ENCODE data around the gene ARGFX.
"Not testable (repeated sequence)": the region's sequence is repeated elsewhere in the genome, so short reads cannot be mapped to it uniquely, and the experiment has no call there.

Gene ARGFX

DNA sequence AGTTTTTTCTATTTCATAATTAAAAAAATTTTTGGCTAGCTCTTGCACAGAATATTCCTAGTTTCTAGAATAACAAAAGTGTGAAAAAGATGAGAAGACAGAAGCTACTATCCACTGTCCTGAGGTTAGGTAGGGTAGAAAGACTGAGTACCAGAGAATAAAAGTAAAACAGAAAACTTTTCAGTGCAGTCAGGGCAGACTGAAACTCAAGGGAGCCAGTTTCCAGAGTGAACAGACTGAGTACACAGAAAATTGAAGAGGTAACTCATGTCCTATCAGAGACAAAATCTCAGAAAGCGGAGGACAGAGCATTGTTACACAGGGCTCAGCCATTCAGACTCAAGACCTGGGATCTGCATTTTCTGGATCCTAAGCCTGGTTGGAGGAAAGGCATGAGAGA lies 16.7 kb downstream of the ARGFX start:
- Mint-ChIP-seq H3K36me3 (no peaks in the 10 kb centered on the region), H3K9me3 (ENCODE audit: low read depth) (no peaks in the 10 kb centered on the region), H3K4me3 (no peak overlapping the region)

GRCh38 chr3:121592856-121593702 lies 25.3 kb downstream of the ARGFX start, which contains the start of gene FBXO40:
FBXO40 (plus strand) TSS chr3:121593379; CDS start chr3:121620576, 27,197 bp downstream.
- Mint-ChIP-seq H3K27ac (no peak within 1 kb of the TSS), H3K4me1 (ENCODE audit: low read depth) (no peaks in the 10 kb centered on the region), H3K4me3 (no peak within 1 kb of the TSS), H3K27me3 (no peaks in the 10 kb centered on the region), H3K9me3 (ENCODE audit: low read depth) (no peaks in the 10 kb centered on the region), H3K36me3 (no peaks in the 10 kb centered on the region)

More for the DNA sequence above, 16.7 kb downstream of the ARGFX start:
- H3K27me3 Mint-ChIP-seq, result peaks cover 1% of the 10 kb centered on the region
- H3K4me1 Mint-ChIP-seq (ENCODE audit: low read depth), result no peaks in the 10 kb centered on the region
- H3K27ac Mint-ChIP-seq, result no peak overlapping the region

DNA sequence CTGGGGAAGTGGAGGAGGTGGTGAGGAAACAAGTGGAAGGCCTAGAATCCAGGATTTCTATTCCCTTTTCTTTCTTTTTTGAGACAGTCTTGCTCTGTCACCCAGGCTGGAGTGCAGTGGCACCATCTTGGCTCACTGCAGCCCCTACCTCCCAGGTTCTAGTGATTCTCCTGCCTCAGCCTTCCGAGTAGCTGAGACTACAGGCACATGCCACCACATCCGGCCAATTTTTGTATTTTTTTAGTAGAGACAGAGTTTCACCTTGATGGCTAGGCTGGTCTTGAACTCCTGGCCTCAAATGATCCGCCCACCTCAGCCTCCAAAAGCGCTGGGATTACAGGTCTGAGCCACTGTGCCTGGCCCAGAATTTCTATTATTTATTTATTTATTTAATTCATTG lies 26.1 kb downstream of the ARGFX start:
- H3K36me3 Mint-ChIP-seq; H3K27ac Mint-ChIP-seq; H3K27me3 Mint-ChIP-seq; H3K4me1 Mint-ChIP-seq (ENCODE audit: low read depth); H3K9me3 Mint-ChIP-seq (ENCODE audit: low read depth); H3K4me3 Mint-ChIP-seq: not testable (repeated sequence)

- H3K4me3 Mint-ChIP-seq, result no peak overlapping the region
- H3K27me3 Mint-ChIP-seq, result no peaks in the 10 kb centered on the region
- no peaks in the 10 kb centered on the region for H3K4me1 Mint-ChIP-seq (ENCODE audit: low read depth)
- no peak overlapping the region for H3K27ac Mint-ChIP-seq
- no peaks in the 10 kb centered on the region for H3K9me3 Mint-ChIP-seq (ENCODE audit: low read depth)
- no peaks in the 10 kb centered on the region for H3K36me3 Mint-ChIP-seq
Observed at GRCh38 chr3:121594850-121595249, 27.1 kb downstream of the ARGFX start.

- Mint-ChIP-seq H3K36me3 (no peaks in the 10 kb centered on the region), H3K4me3 (no peak overlapping the region), H3K9me3 (ENCODE audit: low read depth) (no peaks in the 10 kb centered on the region), H3K27me3 (no peaks in the 10 kb centered on the region), H3K4me1 (ENCODE audit: low read depth) (no peaks in the 10 kb centered on the region), H3K27ac (no peak overlapping the region)
Observed at GRCh38 chr3:121595765-121596406, 28.1 kb downstream of the ARGFX start.

DNA sequence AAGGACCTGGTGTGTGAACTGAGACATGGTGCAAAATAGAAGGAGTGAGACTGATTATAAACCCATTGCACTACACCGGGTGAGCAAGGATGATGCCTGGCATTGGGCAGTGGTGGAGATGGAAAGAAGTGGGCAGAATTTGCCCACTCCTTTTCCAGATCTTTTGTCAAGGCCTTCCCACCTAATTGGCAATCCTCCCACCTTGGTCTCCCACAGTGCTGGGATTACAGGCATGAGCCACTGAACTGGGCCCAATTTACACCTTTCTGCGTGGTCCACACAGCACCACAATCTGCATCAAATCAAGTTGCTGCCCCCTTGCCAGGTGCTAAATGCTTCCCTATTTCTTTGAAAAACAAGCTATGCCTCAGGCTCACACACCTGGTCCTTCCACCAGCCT lies 30.8 kb downstream of the ARGFX start:
- H3K9me3 Mint-ChIP-seq (ENCODE audit: low read depth), result no peaks in the 10 kb centered on the region
- H3K27ac Mint-ChIP-seq, result no peak overlapping the region
- no peaks in the 10 kb centered on the region for H3K27me3 Mint-ChIP-seq
- no peaks in the 10 kb centered on the region for H3K36me3 Mint-ChIP-seq
- no peaks in the 10 kb centered on the region for H3K4me1 Mint-ChIP-seq (ENCODE audit: low read depth)
- no peak overlapping the region for H3K4me3 Mint-ChIP-seq

DNA sequence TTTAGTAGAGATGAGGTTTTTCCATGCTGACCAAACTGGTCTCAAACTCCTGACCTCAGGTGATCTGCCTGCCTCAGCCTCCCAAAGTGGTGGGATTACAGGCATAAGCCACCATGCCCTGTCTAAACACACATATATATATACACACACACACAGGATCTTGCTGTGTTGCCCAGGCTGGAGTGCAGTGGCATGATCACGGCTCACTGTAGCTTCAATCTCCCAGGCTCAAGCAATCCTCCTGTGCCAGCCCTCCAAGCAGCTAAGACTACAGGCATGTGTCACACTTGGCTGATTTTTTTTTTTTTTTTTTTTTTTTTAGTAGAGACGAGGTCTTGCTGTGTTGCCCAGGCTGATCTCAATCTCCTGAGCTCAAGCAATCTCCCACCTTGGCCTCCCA lies 32.2 kb downstream of the ARGFX start:
- not testable (repeated sequence) for H3K36me3 Mint-ChIP-seq; H3K4me3 Mint-ChIP-seq; H3K9me3 Mint-ChIP-seq (ENCODE audit: low read depth); H3K27me3 Mint-ChIP-seq; H3K4me1 Mint-ChIP-seq (ENCODE audit: low read depth); H3K27ac Mint-ChIP-seq

DNA sequence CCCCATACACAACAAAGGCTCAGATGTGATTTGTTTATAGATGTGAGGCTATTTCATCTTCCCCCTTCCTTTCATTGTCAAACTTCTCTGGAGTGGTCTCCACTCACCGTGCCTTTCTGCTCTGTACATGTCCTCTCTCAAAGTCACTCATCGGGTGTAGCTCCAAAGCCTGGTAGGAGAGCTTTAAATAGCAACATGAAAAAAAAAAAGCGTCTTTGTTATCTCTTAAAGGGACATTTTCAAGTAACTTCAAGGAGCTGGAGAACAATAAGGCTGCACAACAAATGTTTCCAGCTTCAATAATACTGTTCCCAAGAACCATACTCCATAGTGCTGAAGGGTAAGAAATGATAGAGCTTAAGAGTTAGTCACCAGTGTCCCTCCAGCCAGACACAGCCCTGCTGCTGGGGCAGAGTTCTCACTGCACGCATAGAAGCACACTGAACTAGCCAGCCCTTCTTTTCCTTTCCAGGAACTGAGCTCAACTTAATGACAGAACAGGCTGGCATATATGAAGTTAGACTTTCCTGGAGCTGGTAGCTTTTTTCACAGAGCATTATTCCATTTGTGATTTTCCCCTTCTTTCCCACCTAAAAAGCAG lies 33.6 kb downstream of the ARGFX start:
- Mint-ChIP-seq H3K27ac (no peak overlapping the region), H3K36me3 (no peaks in the 10 kb centered on the region), H3K9me3 (ENCODE audit: low read depth) (no peaks in the 10 kb centered on the region), H3K27me3 (no peaks in the 10 kb centered on the region), H3K4me1 (ENCODE audit: low read depth) (no peaks in the 10 kb centered on the region), H3K4me3 (no peak overlapping the region)

- Mint-ChIP-seq H3K4me1 (ENCODE audit: low read depth) (no peaks in the 10 kb centered on the region), H3K36me3 (no peaks in the 10 kb centered on the region), H3K27me3 (no peaks in the 10 kb centered on the region), H3K27ac (no peak overlapping the region), H3K9me3 (ENCODE audit: low read depth) (no peaks in the 10 kb centered on the region), H3K4me3 (no peak overlapping the region)
Observed at GRCh38 chr3:121604759-121605158, 37.0 kb downstream of the ARGFX start.

DNA sequence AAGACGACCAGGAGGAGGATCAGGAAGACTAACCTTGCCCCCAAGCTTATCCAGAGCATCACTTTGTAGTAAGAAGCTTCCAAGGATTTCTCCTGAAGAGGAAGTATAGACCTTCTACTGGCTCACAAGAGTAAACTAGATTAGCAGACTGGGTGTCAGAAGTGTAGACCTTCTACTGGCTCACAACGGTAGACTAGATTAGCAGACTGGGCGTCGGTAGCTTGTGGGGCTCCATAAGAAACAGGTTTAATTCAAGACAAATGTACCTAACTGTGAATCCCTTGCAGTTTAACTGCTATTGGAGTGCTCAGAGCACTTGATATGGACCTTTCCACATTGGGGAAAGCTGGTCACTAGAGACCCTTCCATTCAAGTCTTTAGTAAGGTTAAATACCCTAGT lies 38.4 kb downstream of the ARGFX start:
- H3K27me3 Mint-ChIP-seq, result no peaks in the 10 kb centered on the region
- no peaks in the 10 kb centered on the region for H3K4me1 Mint-ChIP-seq (ENCODE audit: low read depth)
- no peak overlapping the region for H3K4me3 Mint-ChIP-seq
- no peaks in the 10 kb centered on the region for H3K36me3 Mint-ChIP-seq
- no peaks in the 10 kb centered on the region for H3K9me3 Mint-ChIP-seq (ENCODE audit: low read depth)
- no peak overlapping the region for H3K27ac Mint-ChIP-seq

Data from activated naive CD8-positive, alpha-beta T cell (primary cell).